IMR-90 (cell line): ENCODE results near the gene RAPH1. TPM values are rescaled to one million over a fixed set of nuclear protein-coding genes. Genes with fewer than 3 reads are reported as not detected.
A peak's percentile ranks its signal among the peaks of the same experiment; 100 is the strongest.

Experiments
- ATAC-seq: fragments of 200-7000 bp; cut with Tn5 transposase; 2 replicates; pipeline ENCODE4 v1.9.1; 2020; ENCODE audit warnings: low read depth, mild to moderate bottlenecking, moderate library complexity
- BruUV-seq: library from RNA; stranded (reverse); fragments of 400-500 nt; replicated peaks from 2 replicates; lab custom pipeline; 2021; lab: Mats Ljungman, UMichigan
- CTCF ChIA-PET: fragments of 300-600 bp; formaldehyde crosslinking; extraction: SDS; loops from one replicate; lab custom pipeline; 2021; ENCODE audit warnings: antibody characterized with exemption; lab: Yijun Ruan, JAX
- POLR2A ChIA-PET: fragments of 300-600 bp; sonication (Branson Sonifier 250); formaldehyde crosslinking; loops from one replicate; lab custom pipeline; 2022; ENCODE audit warnings: antibody characterized with exemption; ENCODE audit not compliant: unreplicated experiment; lab: Charles Lee
- DNase-seq: peaks from one replicate; pipeline ENCODE4 v3.0.0; 2013
- H2AFZ ChIP-seq: replicated peaks from 2 replicates; pipeline ENCODE3; 2013; ENCODE audit warnings: low read length, mild to moderate bottlenecking; ENCODE audit not compliant: poor library complexity
- H2AK5ac ChIP-seq: 2 replicates; pipeline ENCODE4 v1.6.1; 2013; ENCODE audit warnings: low read depth, low read length, inconsistent platforms
- H2AK9ac ChIP-seq: replicated peaks from 2 replicates; pipeline ENCODE3; 2013; ENCODE audit warnings: mild to moderate bottlenecking, low read depth, low read length, moderate library complexity; ENCODE audit not compliant: poor library complexity
- H2BK120ac ChIP-seq: 2 replicates; pipeline ENCODE4 v1.6.1; 2013; ENCODE audit warnings: low read depth, low read length, inconsistent platforms
- H2BK15ac ChIP-seq: 3 replicates; pipeline ENCODE4 v1.6.1; 2013; ENCODE audit warnings: low read depth, low read length, inconsistent platforms
- H2BK20ac ChIP-seq: 2 replicates; pipeline ENCODE4 v1.6.1; 2013; ENCODE audit warnings: low read depth, mild to moderate bottlenecking, inconsistent platforms, low read length, moderate library complexity
- H2BK5ac ChIP-seq: 2 replicates; pipeline ENCODE4 v1.6.1; 2013; ENCODE audit warnings: mild to moderate bottlenecking, low read depth, low read length, inconsistent platforms; ENCODE audit not compliant: poor library complexity, severe bottlenecking
- H3K14ac ChIP-seq: replicated peaks from 2 replicates; pipeline ENCODE4 v1.6.1; 2013; ENCODE audit warnings: low read depth, low read length, inconsistent platforms
- H3K18ac ChIP-seq: 2 replicates; pipeline ENCODE4 v1.6.1; 2013; ENCODE audit warnings: low read depth, low read length, control low read depth
- H3K23ac ChIP-seq: 2 replicates; pipeline ENCODE4 v1.6.1; 2013; ENCODE audit warnings: low read depth, low read length, inconsistent platforms
- H3K27ac ChIP-seq: 2 replicates; pipeline ENCODE4 v1.5.1; 2013; ENCODE audit warnings: mild to moderate bottlenecking, control low read depth, low read length; ENCODE audit not compliant: insufficient read depth
- H3K27me3 ChIP-seq: 2 replicates; pipeline ENCODE4 v1.6.1; 2013; ENCODE audit warnings: low read length; ENCODE audit not compliant: control insufficient read depth, insufficient read depth
- H3K36me3 ChIP-seq: 2 replicates; pipeline ENCODE4 v1.6.1; 2013; ENCODE audit warnings: low read length, mixed read lengths; ENCODE audit not compliant: control insufficient read depth, insufficient read depth
- H3K4ac ChIP-seq: 2 replicates; pipeline ENCODE4 v1.6.1; 2013; ENCODE audit warnings: low read depth, low read length, inconsistent platforms
- H3K4me1 ChIP-seq: 2 replicates; pipeline ENCODE4 v1.6.1; 2013; ENCODE audit warnings: low read length, mixed read lengths; ENCODE audit not compliant: control insufficient read depth, insufficient read depth
- H3K4me2 ChIP-seq: 2 replicates; pipeline ENCODE4 v1.6.1; 2013; ENCODE audit warnings: low read depth, mild to moderate bottlenecking, control low read depth, low read length, moderate library complexity
- H3K4me3 ChIP-seq: 2 replicates; pipeline ENCODE4 v1.5.1; 2013; ENCODE audit warnings: low read depth, mild to moderate bottlenecking, control low read depth, low read length, moderate library complexity; ENCODE audit not compliant: insufficient read depth
- H3K56ac ChIP-seq: 2 replicates; pipeline ENCODE4 v1.6.1; 2013; ENCODE audit warnings: low read length, inconsistent platforms; ENCODE audit not compliant: insufficient read depth; ENCODE audit errors: extremely low read depth
- H3K79me1 ChIP-seq, 2 experiments: 2 replicates each; pipeline ENCODE4 v1.6.1; 2013; ENCODE audit warnings: low read length in 2 of 2, inconsistent platforms in 1 of 2, low read depth in 1 of 2
- H3K9ac ChIP-seq: 2 replicates; pipeline ENCODE4 v1.6.1; 2013; ENCODE audit warnings: low read depth, low read length, control low read depth
- H3K9me1 ChIP-seq: 2 replicates; pipeline ENCODE4 v1.6.1; 2013; ENCODE audit warnings: low read length, inconsistent platforms; ENCODE audit not compliant: insufficient read depth
- H3K9me3 ChIP-seq: 2 replicates; pipeline ENCODE4 v1.6.1; 2013; ENCODE audit warnings: low read length; ENCODE audit not compliant: control insufficient read depth, insufficient read depth
- H4K20me1 ChIP-seq: 2 replicates; pipeline ENCODE4 v1.6.1; 2013; ENCODE audit warnings: low read length, inconsistent platforms; ENCODE audit not compliant: insufficient read depth
- H4K5ac ChIP-seq: 2 replicates; pipeline ENCODE4 v1.6.1; 2013; ENCODE audit warnings: mild to moderate bottlenecking, low read depth, low read length, control low read depth
- H4K8ac ChIP-seq, 2 experiments: 2 replicates each; pipeline ENCODE4 v1.6.1; 2013; ENCODE audit warnings: low read depth in 2 of 2, low read length in 2 of 2, control low read depth in 1 of 2, inconsistent platforms in 1 of 2
- H4K91ac ChIP-seq: 2 replicates; pipeline ENCODE4 v1.6.1; 2013; ENCODE audit warnings: low read depth, low read length, inconsistent platforms; ENCODE audit not compliant: insufficient read depth
- CEBPB ChIP-seq: IDR thresholded peaks from 2 replicates; pipeline ENCODE4 v1.6.1; 2012; ENCODE audit warnings: low read depth, low read length, improper control_type of control experiment
- MAFK ChIP-seq: IDR thresholded peaks from 2 replicates; pipeline ENCODE4 v1.6.1; 2012; ENCODE audit warnings: low read depth, low read length, improper control_type of control experiment
- NFE2L2 ChIP-seq: fragments of 150-350 bp; IDR thresholded peaks from 2 replicates; pipeline ENCODE4 v1.6.1; 2016; ENCODE audit warnings: low read depth, mild to moderate bottlenecking, low read length
- POLR2A ChIP-seq: IDR thresholded peaks from 2 replicates; pipeline ENCODE4 v1.6.1; 2012; ENCODE audit warnings: mild to moderate bottlenecking, low read depth, low read length
- RFX5 ChIP-seq: IDR thresholded peaks from 2 replicates; pipeline ENCODE4 v1.8.0; 2012; ENCODE audit warnings: low read depth, mild to moderate bottlenecking, low read length, moderate library complexity
- WGBS, 2 experiments: methylation state at CpG; one replicate each; pipeline versions ENCODE4 v1.1.5 to v1.1.7; 2013; ENCODE audit warnings: missing lambda C conversion rate in 2 of 2; ENCODE audit not compliant: insufficient read length in 1 of 2; ENCODE audit errors: extremely low coverage in 2 of 2; 5-methylcytosine and 5-hydroxymethylcytosine counted together
- dilution Hi-C: fragments of 300-500 bp; cut with HindIII; formaldehyde crosslinking; loops from one replicate; pipeline ENCODE4 v1.14.3; 2018; ENCODE audit warnings: low sequenced_read_pairs; ENCODE audit not compliant: unreplicated experiment
- in situ Hi-C: fragments of 300-500 bp; cut with MboI; formaldehyde crosslinking; loops from 3 replicates; pipeline ENCODE4 v1.14.3; 2019; ENCODE audit warnings: low sequenced_read_pairs, inconsistent platforms, mixed read lengths
- intact Hi-C: fragments of 100-400 bp; cut with micrococcal nuclease; formaldehyde crosslinking; loops from 2 replicates; pipeline ENCODE4 v1.10.0; 2022
- polyA plus RNA-seq, 3 experiments: library from polyadenylated mRNA; depleted of rRNA; stranded (reverse); fragments of >200 nt; gene quantifications; 2 replicates each; pipeline ENCODE4 v1.2.3, GENCODE V29; 2012; ENCODE audit warnings: low replicate concordance in 1 of 3
- total RNA-seq: library from RNA; depleted of rRNA; stranded (reverse); fragments of >200 nt; gene quantifications from 2 replicates; pipeline ENCODE4 v1.2.3, GENCODE V29; 2012

Gene RAPH1
- total and polyA plus RNA-seq, 2 of the 4 experiments (the other 2 are of a cell fraction), result 7.5 to 15.1 TPM

DNA sequence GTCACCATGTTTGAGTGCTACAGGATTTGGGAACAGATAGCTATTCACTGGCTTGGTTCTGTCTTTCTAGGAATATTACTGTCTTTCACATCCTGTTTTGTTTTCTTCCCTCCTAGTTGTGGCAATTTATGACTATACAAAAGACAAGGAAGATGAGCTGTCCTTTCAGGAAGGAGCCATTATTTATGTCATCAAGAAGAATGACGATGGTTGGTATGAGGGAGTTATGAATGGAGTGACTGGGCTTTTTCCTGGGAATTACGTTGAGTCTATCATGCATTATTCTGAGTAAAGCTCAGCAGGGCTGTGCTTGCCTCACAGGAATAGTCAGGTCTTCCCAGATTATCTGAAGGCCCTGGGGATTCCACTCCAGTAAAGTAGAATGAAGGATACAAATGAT lies 108.0 kb downstream of the RAPH1 start:
- DNase-seq (peak; percentile 49), ATAC-seq (peak; percentile 32; the same call in 1 of the 2 replicates)
- H4K5ac ChIP-seq, result no peak overlapping the region
- H2AFZ ChIP-seq, result no peak overlapping the region
- BruUV-seq, result no TSS peak
- no peak overlapping the region for H3K27ac ChIP-seq
- peaks cover 3% of the 10 kb centered on the region for H3K36me3 ChIP-seq
- peaks cover 5% of the 10 kb centered on the region; the same call in 1 of the 2 replicates for H3K9me1 ChIP-seq
- no peaks in the 10 kb centered on the region for H3K4me1 ChIP-seq
- no peak overlapping the region for H3K23ac ChIP-seq
- H2BK20ac ChIP-seq, result no peak overlapping the region
- H4K8ac ChIP-seq, result no peak overlapping the region
- peaks cover 7 to 23% of the 10 kb centered on the region in 2 experiments for H3K79me1 ChIP-seq
- in situ Hi-C loops, result no loop called here
- no peaks in the 10 kb centered on the region for H3K27me3 ChIP-seq
- H2BK120ac ChIP-seq, result no peak overlapping the region
- H3K4me3 ChIP-seq, result no peak overlapping the region
- no peak overlapping the region for H3K56ac ChIP-seq
- H3K4me2 ChIP-seq, result no peak overlapping the region
- peak; percentile 44; the same call in 1 of the 2 replicates for TF ChIP-seq NFE2L2
- TF ChIP-seq RFX5, result no peak
- TF ChIP-seq MAFK, result no peak
- no peak for TF ChIP-seq CEBPB
- TF ChIP-seq POLR2A, result no peak
- H4K20me1 ChIP-seq, result no peaks in the 10 kb centered on the region
- ChIA-PET CTCF (no interaction called here), POLR2A (interaction anchor here (0.6 kb wide), 1 partner anchor 94 kb away, joined by 4 read pairs; no protein-coding TSS in a partner anchor)
- H4K91ac ChIP-seq, result no peak overlapping the region
- no peak overlapping the region for H2BK15ac ChIP-seq
- no peak overlapping the region for H3K9ac ChIP-seq
- H3K18ac ChIP-seq, result no peak overlapping the region
- no peak overlapping the region for H2AK9ac ChIP-seq
- intact Hi-C loops, result loop anchor here (10.0 kb wide), 1 partner anchor 162 kb away; no protein-coding TSS in a partner anchor
- H2BK5ac ChIP-seq, result no peak overlapping the region
- H3K14ac ChIP-seq, result no peak overlapping the region
- dilution Hi-C loops, result no loop called here
- WGBS, 2 experiments, result no CpG with 5 or more reads among the region's 2 CpGs
- H3K4ac ChIP-seq, result no peak overlapping the region
- H3K9me3 ChIP-seq, result no peaks in the 10 kb centered on the region
- no peak overlapping the region for H2AK5ac ChIP-seq
